ENCODE results near the gene RGR.

Gene RGR, protein sequence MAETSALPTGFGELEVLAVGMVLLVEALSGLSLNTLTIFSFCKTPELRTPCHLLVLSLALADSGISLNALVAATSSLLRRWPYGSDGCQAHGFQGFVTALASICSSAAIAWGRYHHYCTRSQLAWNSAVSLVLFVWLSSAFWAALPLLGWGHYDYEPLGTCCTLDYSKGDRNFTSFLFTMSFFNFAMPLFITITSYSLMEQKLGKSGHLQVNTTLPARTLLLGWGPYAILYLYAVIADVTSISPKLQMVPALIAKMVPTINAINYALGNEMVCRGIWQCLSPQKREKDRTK

GRCh38 chr10:84244651-84245270 lies at the start of gene RGR:
Gene RGR, plus strand, starts transcription at chr10:84245053. Its CDS starts 38 bp downstream, at chr10:84245091.
- no peak for TF ChIP-seq ZNF274 (IDR thresholded peaks at IDR 0.05; ENCODE audit: low read depth, low read length)
- H3K4me3 ChIP-seq (ENCODE audit: low read length), result no peak within 1 kb of the TSS

DNA sequence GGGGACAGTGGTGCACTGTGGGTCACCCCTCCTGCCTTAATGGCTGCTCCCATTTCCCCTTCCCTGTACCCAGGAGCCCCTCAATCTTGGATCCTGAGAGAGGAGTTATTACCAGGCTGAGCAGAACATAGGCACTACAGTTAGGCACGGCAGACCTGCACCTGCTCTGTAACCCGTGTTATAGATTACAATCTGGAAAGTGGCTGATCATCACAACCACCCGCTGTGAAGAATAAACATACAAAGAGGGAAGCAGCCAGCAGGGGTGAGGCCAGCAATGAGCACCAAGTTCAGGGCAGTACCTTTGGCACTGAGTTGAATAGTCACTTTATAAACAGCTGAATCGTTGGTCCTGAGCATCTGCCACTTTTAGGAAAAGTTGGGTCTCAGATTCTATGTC lies 48.8 kb upstream of the RGR start:
- TF ChIP-seq ZNF274 (IDR thresholded peaks at IDR 0.05; ENCODE audit: low read depth, low read length), result no peak
- no peak overlapping the region for H3K4me3 ChIP-seq (ENCODE audit: low read length)

DNA sequence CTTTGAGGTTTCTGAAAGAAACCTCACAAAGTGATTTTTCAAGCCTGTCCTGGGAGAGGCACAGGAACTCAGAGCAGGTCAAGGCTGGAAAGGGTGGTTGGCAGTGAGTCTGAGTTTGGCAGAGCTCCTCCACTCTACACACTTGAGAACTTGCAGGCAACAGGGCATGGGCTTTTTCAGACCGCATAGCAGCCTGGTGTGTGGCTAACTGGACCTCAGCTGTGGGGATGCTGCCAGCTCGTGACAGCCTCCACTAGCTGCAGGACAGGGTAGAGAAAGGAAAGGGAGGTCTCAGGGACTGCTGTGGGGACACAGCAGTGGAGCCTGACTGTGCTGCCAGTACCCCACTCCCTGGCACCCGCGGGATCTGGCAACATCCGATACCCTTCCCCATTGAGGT lies 47.9 kb upstream of the RGR start:
- no peak overlapping the region for H3K4me3 ChIP-seq (ENCODE audit: low read length)
- no peak for TF ChIP-seq ZNF274 (IDR thresholded peaks at IDR 0.05; ENCODE audit: low read depth, low read length)

- no peak overlapping the region for H3K4me3 ChIP-seq (ENCODE audit: low read length)
- TF ChIP-seq ZNF274 (IDR thresholded peaks at IDR 0.05; ENCODE audit: low read depth, low read length), result no peak
These were observed 47.2 kb upstream of the RGR start for GRCh38 chr10:84197643-84198042.

DNA sequence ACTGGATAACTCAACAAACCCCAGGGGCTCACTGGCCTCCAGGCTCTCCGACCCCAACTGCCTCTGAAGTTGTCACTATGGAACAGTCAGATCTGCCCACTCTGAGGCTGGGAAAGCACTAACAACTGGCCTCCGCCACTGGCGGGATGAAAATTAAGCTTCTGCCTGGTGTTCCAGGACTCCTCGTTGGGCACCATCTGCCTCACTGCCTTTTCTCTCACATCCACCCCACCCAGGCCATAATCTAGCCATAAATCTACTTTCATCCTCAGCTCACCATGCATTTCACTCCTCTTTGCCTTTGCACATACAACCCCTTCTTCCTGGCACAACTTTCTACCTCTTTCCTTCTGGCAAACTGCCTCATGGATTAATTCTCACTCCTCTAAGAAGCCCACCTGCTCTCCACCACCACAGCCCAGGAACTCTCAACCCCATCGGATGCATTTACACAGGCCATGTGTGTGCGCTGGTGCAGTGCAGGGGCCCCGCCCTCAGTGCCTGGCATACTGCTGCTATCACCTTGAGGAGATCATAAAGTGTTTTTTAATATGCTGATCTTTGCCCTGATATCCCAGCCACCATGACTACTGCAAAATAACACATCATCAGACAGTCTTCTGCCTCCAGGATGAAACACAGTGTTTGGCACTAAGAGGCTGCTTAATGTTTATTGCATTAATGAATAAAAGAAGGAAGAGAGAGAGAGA lies 46.5 kb upstream of the RGR start:
- no peak overlapping the region for H3K4me3 ChIP-seq (ENCODE audit: low read length)
- TF ChIP-seq ZNF274 (IDR thresholded peaks at IDR 0.05; ENCODE audit: low read depth, low read length), result no peak

- no peak overlapping the region for H3K4me3 ChIP-seq (ENCODE audit: low read length)
- no peak for TF ChIP-seq ZNF274 (IDR thresholded peaks at IDR 0.05; ENCODE audit: low read depth, low read length)
These were observed 44.2 kb upstream of the RGR start for GRCh38 chr10:84200537-84201243.

DNA sequence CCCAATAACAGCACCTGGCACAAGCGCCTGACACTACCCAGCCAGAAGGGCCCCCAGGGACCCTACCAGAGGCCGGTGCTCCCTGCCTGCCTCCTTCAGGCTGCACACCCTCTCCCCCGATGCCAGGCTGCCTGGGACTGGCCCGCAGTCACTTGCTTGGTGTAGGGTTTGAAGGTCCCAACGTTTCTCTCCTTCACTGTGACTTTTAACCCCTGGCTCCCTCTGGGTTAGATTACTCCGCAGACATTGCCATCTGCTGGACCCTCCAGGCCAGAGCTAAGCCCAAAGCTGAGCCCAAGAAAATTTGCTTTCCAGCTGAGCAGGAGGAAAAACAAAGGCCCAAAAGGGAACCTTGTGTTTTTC lies 43.6 kb upstream of the RGR start:
- H3K4me3 ChIP-seq (ENCODE audit: low read length), result no peak overlapping the region
- no peak for TF ChIP-seq ZNF274 (IDR thresholded peaks at IDR 0.05; ENCODE audit: low read depth, low read length)

DNA sequence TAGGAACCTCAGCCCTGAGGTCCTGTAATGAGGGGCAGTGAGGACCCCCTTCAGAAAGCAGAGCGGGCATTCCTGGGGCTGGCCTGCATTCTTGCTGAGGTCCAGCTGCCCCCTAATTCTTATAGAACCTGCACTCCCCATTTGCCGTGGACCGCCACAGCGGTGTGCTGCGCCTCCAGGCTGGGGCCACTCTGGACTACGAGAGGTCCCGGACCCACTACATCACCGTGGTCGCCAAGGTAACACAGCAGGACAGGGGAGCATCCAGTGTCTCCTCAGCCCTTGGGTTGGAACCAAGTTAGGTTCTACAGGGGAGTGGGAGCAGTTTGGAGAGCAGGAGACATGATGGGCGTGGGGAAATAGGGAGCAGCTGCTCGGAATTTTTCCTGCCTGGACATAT lies 43.2 kb upstream of the RGR start:
- no peak overlapping the region for H3K4me3 ChIP-seq (ENCODE audit: low read length)
- no peak for TF ChIP-seq ZNF274 (IDR thresholded peaks at IDR 0.05; ENCODE audit: low read depth, low read length)

DNA sequence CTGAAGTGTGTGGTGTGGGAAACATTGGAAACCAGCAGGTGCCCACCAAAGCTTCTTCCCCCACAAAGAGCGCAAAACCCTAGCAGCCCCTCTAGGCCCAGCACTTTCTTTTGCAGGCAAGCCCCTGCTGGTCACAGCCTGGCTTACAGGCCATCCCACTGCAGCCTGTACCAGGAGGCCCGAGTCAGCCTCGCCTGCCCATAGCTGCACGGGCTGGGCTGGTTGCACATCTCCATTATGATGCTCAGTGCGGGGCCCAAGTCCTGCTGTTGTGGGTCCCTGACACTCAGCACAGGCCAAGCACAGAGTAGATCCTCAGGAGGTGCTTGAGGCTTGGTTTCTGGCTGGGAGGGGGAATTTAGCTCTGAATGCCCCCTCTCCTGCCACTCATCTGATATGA lies 42.5 kb upstream of the RGR start:
- TF ChIP-seq ZNF274 (IDR thresholded peaks at IDR 0.05; ENCODE audit: low read depth, low read length), result no peak
- H3K4me3 ChIP-seq (ENCODE audit: low read length), result no peak overlapping the region

- TF ChIP-seq ZNF274 (IDR thresholded peaks at IDR 0.05; ENCODE audit: low read depth, low read length), result no peak
These were observed 40.7 kb upstream of the RGR start for GRCh38 chr10:84204122-84204521.

GRCh38 chr10:84204610-84205009 lies 40.2 kb upstream of the RGR start:
- TF ChIP-seq ZNF274 (IDR thresholded peaks at IDR 0.05; ENCODE audit: low read depth, low read length), result no peak
- no peak overlapping the region for H3K4me3 ChIP-seq (ENCODE audit: low read length)

More at GRCh38 chr10:84204122-84204521, 40.7 kb upstream of the RGR start:
- no peak overlapping the region for H3K4me3 ChIP-seq (ENCODE audit: low read length)

DNA sequence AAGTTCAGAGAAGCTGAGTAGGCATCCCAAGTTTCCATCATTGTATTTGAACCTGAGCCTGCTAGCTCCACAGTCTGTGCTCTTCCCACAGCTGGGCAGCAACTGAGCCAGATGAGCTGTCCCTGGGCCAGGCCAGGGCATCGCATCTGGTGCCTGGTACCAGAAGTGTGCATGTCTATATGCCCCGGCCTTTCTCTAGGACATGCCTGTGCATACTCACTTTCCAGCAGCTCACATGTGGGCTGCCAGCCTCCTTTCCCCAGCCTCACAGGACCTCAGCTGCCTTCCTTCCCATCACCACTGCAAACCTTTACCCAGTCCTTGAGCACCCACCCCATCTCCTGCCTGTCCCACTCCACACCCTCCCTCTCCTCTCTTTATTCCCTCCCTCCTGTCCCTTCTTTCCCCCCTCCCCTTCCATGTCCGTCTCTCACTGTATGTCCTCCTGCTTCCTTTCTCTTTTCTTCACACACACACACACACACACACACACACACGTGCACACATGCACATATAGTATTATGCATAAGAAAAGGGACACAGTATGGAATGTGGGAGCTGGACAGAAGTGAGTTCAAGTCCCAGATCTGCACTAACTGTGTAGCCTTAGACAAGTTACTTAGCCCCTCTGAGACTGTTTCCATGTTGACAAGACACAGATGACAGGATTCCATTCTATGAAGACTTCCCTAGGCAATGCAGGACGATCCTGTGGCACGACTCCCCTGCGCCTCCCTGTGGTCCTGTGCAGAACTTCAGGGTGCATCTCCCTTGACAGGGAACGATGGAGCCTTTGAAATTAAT lies 39.6 kb upstream of the RGR start:
- H3K4me3 ChIP-seq (ENCODE audit: low read length), result no peak overlapping the region
- no peak for TF ChIP-seq ZNF274 (IDR thresholded peaks at IDR 0.05; ENCODE audit: low read depth, low read length)

DNA sequence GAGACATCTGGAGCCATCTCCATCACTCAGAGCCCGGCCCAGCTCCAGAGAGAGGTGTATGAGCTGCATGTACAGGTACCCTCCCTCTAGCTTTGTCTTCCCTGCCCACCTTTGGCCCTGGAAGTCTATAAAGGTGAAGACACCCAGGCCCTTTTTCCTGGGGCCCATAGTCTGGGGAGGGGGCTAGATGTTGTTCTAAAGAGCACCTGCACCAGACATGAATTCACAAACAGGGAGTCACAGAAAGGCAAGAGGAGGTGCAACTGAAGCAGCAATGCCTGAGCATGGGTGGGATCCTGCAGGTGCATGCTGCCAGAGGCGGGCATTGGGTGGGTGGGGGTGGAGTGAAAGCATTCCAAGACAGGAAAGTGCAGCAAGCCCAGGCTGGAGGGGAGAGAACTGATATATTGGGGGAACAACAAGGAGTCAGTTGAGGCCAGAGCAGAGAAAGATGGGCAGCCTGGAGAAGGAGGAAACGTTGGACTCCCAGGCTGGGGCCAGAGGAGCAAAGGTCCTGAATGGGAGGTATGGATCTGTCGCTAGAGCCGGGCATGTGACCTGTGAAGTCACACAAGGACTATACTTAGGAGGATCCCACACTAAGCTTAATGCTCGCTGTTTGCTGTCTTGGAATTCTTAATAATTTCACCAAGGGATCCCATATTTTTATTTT lies 38.9 kb upstream of the RGR start:
- TF ChIP-seq ZNF274 (IDR thresholded peaks at IDR 0.05; ENCODE audit: low read depth, low read length), result no peak

More for the DNA sequence above, 38.9 kb upstream of the RGR start:
- H3K4me3 ChIP-seq (ENCODE audit: low read length), result no peak overlapping the region
